ENCODE measurements around the gene TAGLN. TPM values are rescaled to one million over a fixed set of nuclear protein-coding genes. Genes with fewer than 3 reads are reported as not detected.
"Not testable (repeated sequence)": the region's sequence is repeated elsewhere in the genome, so short reads cannot be mapped to it uniquely, and the experiment has no call there.

Gene TAGLN
- total RNA-seq, 1 donor from 2014 or later = 1,988 TPM

DNA sequence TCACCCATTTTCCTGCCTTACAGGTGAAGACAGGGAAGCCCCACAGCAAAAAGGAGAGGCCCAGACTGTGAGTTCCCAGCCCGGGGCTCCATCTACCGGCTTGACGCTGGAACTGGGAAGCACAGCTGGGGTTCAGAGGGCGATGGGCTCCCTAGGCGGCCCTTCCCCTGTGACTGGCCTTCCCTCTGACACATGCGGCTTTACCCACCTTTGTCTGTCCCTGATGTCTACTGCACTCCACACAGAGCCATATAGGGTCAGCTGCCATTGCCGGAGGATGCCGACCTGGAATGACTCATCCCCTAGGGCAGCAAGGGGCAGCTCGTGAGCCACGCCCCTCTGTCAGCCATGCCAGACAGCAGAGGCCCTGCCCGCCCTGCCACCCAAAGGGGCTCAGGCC is 7.7 kb downstream of the TAGLN start:
- DNase-seq (ENCODE audit: low spot score); intact Hi-C loops (cut with DNase I): not testable (repeated sequence)
- peak; percentile 4 for ATAC-seq

GRCh38 chr11:117207481-117207880 is 8.3 kb downstream of the TAGLN start:
- intact Hi-C loops (cut with DNase I); ATAC-seq; DNase-seq (ENCODE audit: low spot score): not testable (repeated sequence)

DNA sequence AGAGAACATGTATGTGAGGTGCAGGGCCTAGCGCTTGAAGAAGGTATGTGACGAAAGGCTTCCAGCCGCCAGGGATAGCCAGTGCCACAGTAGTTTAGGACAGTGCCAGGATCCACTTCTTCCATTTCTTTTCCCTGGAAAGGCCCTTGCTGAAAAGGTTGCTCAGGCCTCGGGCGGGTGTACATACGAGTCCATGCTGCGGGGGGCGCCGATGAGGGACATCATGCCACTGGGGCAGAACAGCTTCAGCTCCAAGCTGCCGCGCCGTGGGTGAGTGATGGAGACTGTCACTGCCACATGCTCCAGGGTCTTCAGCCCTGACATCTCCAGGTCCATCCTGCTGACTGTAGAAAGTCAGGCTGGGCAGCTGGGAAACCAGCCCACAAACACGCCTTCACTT is 9.5 kb downstream of the TAGLN start:
- DNase-seq (ENCODE audit: low spot score); intact Hi-C loops (cut with DNase I): not testable (repeated sequence)

DNA sequence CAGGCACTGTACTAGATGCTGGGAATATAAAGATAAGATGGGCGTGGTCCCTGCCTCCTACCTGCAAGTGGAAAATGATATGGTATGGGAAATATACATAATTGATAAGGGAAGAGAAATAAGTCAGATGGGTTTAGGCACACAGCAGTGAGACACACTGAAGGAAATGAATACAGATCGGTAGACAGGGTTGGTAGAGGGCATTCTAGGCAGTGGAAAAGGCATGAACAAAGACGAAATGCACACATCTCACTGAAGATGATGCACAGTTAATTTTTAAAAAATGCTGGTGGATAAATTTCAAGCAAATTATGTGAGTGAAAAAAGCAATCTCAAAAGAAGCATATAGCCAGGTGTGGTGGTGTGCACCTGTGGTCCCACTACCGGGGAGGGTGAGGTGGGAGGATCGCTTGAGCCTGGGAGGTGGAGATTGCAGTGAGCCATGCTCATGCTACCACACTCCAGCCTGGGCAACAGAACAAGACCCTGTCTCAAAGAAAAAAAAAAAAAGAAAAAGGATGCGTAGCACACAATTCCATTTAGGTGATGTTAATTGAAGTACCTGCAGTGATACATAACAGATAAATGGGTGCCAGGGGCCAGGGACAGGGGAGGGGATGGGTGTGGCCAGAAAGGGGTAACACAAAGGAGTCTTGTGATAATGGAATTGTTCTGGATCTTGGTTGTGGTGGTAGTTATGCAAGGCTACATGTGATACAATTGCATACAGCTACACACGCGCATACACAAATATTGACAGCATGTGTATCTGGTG is 10.4 kb downstream of the TAGLN start:
- ATAC-seq; intact Hi-C loops (cut with DNase I); DNase-seq (ENCODE audit: low spot score): not testable (repeated sequence)

More for the DNA sequence above, 9.5 kb downstream of the TAGLN start:
- ATAC-seq = not testable (repeated sequence)

- intact Hi-C loops (cut with DNase I) = no loop called here
- ATAC-seq = no peak
- DNase-seq (ENCODE audit: low spot score) = no peak
Observed at GRCh38 chr11:117210620-117211019, 11.4 kb downstream of the TAGLN start.

DNA sequence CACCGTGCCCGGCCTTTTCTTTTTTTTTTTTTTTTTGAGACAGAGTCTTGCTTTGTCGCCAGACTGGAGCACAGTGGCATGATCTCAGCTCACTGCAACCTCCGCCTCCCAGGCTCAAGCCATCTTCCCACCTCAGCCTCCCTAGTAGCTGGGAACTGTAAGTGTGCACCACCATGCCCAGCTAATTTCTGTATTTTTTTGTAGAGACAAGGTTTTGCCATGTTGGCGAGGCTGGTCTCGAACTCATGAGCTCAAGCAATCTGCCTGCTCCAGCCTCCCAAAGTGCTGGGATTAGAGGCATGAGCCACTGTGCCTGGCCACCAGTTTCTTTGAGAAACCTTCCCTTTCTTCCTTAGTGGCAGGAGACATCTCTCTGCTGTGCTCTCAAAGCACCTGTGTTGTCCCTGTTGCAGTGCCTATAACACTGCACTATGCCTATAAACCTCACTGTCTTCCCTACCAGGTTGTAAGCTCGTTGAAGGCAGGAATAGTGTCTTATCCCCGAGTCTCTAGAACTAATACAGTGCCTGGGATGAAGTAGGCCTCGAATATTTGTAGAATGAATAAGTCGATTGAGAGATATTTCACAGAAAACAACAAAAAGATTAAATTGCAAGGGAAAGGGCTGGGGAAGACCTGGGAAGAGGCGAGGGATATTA is 13.7 kb downstream of the TAGLN start:
- intact Hi-C loops (cut with DNase I) = no loop called here
- no peak for DNase-seq (ENCODE audit: low spot score)
- no peak for ATAC-seq

- ATAC-seq = no peak
- intact Hi-C loops (cut with DNase I) = no loop called here
- no peak for DNase-seq (ENCODE audit: low spot score)
Observed at GRCh38 chr11:117214404-117215110, 15.4 kb downstream of the TAGLN start.

- peak; percentile 23 for ATAC-seq
- intact Hi-C loops (cut with DNase I) = no loop called here
- peak; percentile 57 for DNase-seq (ENCODE audit: low spot score)
Observed at GRCh38 chr11:117217141-117218084, 18.2 kb downstream of the TAGLN start.

DNA sequence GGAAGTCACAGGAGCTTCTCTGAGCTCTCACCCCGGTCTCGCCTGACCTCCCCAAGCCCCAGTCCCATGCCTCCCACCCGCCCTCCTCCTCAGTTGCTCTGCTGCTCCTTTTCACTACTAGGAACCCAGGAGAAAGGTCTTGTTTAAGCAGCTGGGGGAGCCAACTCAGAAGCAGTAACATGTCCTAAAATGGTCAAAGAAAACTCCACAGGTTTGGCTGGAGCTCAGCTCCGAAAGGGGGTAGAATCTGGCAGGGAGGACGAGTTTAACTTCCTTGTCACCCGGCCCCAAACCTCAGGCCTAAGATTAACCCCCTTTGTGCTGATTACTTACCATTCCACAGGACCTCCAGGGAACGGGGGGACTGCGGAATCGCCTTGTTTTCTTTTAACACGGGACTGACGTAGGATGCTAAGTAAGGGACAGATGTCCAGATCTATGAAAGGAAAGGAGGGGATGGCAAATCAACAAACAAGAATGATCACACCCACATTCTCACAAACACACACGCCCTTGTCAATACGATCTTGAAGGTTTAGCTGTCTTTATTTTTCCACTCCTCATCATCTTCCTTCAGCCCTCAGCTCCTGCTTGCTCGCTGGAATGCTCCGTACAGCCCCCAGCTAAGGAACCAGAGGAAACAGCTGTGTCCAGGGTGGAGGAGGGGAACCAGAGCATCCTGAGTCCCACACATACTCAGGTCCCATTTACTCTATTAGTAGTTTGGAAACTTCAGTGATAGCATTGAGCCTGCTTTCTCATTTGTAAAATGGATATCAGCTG is 19.2 kb downstream of the TAGLN start:
- intact Hi-C loops (cut with DNase I) = no loop called here
- ATAC-seq = peak; percentile 39
- DNase-seq (ENCODE audit: low spot score) = peak; percentile 69

DNA sequence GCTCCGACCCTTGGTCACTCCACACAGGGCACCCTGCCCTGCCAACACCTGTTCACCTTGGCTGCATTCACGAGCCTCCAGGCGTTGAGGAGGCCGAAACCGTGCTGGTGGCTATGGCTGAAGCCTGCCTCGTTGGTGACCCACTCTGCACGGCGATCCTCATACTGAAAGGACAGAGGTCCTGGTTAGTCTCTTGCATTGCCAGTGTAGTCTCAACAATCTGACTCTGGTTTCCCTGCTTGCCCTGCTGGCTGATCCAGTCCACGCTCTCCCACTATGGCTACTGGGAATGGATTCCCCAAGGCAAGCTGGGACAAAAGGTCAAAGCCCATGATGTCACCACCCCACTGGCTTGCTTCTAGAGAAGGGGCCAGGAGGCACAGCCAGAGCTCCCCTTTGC is 19.8 kb downstream of the TAGLN start:
- DNase-seq (ENCODE audit: low spot score) = peak; percentile 50
- intact Hi-C loops (cut with DNase I) = no loop called here
- no peak for ATAC-seq

DNA sequence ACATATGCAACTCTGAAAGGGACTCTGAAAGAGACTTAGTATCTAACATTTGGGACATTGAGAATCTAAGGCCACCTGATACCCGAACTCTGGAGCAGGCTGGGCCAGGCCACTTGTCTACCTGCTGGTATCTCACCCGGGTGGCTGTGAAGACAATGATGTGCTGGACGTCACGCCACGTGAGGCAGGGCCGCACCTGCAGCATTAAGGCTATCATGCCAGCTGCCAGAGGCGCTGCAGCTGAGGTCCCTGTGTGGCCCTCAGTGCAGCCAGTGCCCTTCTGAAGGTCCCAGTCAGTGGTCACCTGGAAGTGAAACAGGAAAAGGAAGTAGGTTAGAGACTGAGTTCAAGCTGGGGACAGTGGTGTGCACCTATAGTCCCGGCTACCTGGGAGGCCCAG is 20.3 kb downstream of the TAGLN start:
- DNase-seq (ENCODE audit: low spot score) (peak; percentile 58), ATAC-seq (no peak)
- intact Hi-C loops (cut with DNase I) = no loop called here

DNA sequence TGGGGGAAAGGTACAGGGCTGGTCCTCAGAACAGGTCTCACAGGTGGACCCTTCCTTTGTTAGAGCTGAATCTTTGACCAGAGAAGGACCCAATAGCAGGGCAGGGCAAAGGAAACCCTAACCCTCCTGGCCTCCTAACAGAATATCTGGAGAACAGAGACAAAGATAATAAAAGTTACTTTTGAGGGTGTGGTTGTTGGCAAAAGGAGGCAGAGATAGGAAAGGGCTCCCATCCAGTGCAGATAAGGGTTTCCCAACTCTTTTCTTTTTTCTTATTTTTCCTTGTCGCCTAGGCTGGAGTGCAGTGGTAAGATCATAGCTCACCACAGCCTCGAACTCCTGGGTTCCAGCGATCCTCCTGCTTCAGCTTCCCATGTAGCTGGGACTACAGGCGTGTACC is 20.8 kb downstream of the TAGLN start:
- intact Hi-C loops (cut with DNase I) = loop anchor here (10.0 kb wide), 2 partner anchors 345 to 425 kb away; partner anchors contain the start of gene APOA5
- no peak for DNase-seq (ENCODE audit: low spot score)
- ATAC-seq = no peak

DNA sequence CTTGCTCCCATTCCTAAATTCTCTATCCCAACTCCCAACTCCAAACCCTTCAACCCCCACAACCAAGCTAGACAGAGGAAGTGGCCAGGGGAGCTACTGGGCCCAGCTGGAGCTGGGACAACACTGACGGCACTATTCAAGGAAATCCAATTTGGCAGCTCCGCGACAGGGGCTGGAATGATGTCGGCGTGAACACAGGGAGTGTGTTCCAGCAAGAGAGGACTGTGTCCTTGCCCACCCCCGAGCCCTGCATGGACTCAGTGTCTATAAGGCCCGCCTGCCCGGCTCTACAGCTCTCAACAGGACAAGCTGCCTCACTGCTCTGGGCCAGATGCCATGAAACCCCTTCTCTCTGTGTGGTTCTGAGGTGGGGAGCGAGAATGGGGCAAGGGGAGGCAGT is 21.4 kb downstream of the TAGLN start:
- DNase-seq (ENCODE audit: low spot score) (peak; percentile 72), ATAC-seq (peak; percentile 45)
- intact Hi-C loops (cut with DNase I) = loop anchor here (10.0 kb wide), 2 partner anchors 346 to 426 kb away; partner anchors contain the start of gene APOA5

DNA sequence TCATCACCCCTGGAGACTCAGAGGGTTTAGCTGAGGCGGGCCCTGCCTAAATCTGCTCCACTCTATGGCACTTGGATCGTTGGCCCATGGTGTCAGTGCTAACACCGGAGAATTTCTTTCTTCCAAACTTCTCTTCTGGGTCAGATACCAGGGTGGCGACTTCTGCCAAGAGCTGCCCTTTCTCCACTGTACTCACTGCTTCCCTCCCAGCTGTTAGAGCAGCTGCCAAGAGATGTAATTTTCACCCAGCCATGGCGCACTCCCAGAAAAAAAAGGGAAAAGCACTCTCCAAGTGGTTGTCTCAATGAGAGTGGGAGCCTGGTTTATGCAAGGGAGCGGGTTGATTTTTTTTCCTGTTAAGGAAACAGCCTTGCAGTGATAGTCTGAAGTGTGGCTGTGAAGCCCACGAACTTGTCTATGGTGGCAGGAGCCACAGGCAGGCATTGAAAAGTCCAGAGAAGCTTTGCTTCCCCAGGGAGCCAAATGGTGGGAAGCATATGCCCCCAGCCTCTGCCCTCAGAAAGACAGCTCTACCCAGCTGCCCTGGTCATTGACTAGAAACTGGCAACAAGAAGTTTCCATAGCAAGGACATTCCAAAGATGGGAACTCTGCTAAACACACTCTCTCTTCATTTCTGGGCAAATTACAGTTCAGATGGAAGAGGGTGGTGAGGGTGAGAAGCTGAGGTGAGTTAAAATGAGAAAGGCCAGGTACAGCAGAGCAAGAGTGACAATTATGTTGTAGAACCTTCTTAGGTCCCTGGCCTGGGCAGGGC is 22.0 kb downstream of the TAGLN start:
- intact Hi-C loops (cut with DNase I) = loop anchor here (10.0 kb wide), 2 partner anchors 346 to 426 kb away; partner anchors contain the start of gene APOA5
- DNase-seq (ENCODE audit: low spot score) (no peak), ATAC-seq (peak; percentile 8)

GRCh38 chr11:117221775-117222517 is 22.8 kb downstream of the TAGLN start:
- intact Hi-C loops (cut with DNase I) = loop anchor here (10.0 kb wide), 2 partner anchors 347 to 427 kb away; partner anchors contain the start of gene APOA5
- ATAC-seq (peak; percentile 86), DNase-seq (ENCODE audit: low spot score) (peak; percentile 83)
